ENCODE results near the gene ZNF648. TPM values are rescaled to one million over a fixed set of nuclear protein-coding genes. Genes with fewer than 3 reads are reported as not detected.
A peak's percentile ranks its signal among the peaks of the same experiment; 100 is the strongest.
"Not testable (repeated sequence)": the region's sequence is repeated elsewhere in the genome, so short reads cannot be mapped to it uniquely, and the experiment has no call there.

Gene ZNF648
- total RNA-seq, 1 donor from 2014 or later = not detected

- DNase-seq (ENCODE audit: low read depth, low spot score) = peak; percentile 67
Measured at GRCh38 chr1:182029379-182030331, 31.9 kb downstream of the ZNF648 start.

GRCh38 chr1:182029002-182029378, 32.5 kb downstream of the ZNF648 start:
- DNase-seq (ENCODE audit: low read depth, low spot score) = no peak

- DNase-seq (ENCODE audit: low read depth, low spot score) = no peak
Measured at GRCh38 chr1:182015360-182015759, 46.2 kb downstream of the ZNF648 start.

- not testable (repeated sequence) for DNase-seq (ENCODE audit: low read depth, low spot score)
Measured at GRCh38 chr1:182010800-182011370, 50.6 kb downstream of the ZNF648 start.

- not testable (repeated sequence) for DNase-seq (ENCODE audit: low read depth, low spot score)
Measured at GRCh38 chr1:182005398-182005797, 56.1 kb downstream of the ZNF648 start.

GRCh38 chr1:182004601-182005000, 56.9 kb downstream of the ZNF648 start:
- no peak for DNase-seq (ENCODE audit: low read depth, low spot score)
